Measurements from ENCODE around the gene AIPL1. TPM values are rescaled to one million over a fixed set of nuclear protein-coding genes. Genes with fewer than 3 reads are reported as not detected.

Gene AIPL1
- total and polyA plus RNA-seq, 2 donors (not counting 1 experiment from before 2014, with no cell fraction given): not detected

GRCh38 chr17:6420173-6420641, 14.7 kb downstream of the AIPL1 start:
- peaks cover 0 to 3% of the 10 kb centered on the region in 2 donors for H3K4me1 ChIP-seq (ENCODE audit: control insufficient read depth in 2 of 2, insufficient read depth in 2 of 2, low read length in 2 of 2)
- Mint-ChIP-seq H3K9me3 (ENCODE audit: insufficient read depth) (no peaks in the 10 kb centered on the region), H3K27me3 (peaks cover 20% of the 10 kb centered on the region), H3K27ac (no peak overlapping the region), H3K4me3 (no peak overlapping the region), H3K4me1 (peaks cover 4% of the 10 kb centered on the region)
- H3K9ac ChIP-seq (ENCODE audit: low read length): no peak overlapping the region
- H3K4me2 ChIP-seq (replicated peaks; ENCODE audit: low read depth, low read length, poor library complexity, severe bottlenecking): no peak overlapping the region
- 24% methylated on average over 13 of the region's 13 CpGs for WGBS (ENCODE audit: insufficient coverage)
- H3K27ac ChIP-seq (ENCODE audit: low read length in 2 of 2): no peak overlapping the region
- no peaks in the 10 kb centered on the region for H3K36me3 ChIP-seq (replicated peaks in 1 of 2; ENCODE audit: control extremely low read depth in 1 of 2, control insufficient read depth in 1 of 2, extremely low read depth in 1 of 2, insufficient read depth in 2 of 2, low read length in 1 of 2)
- no peak overlapping the region for H3K4me3 ChIP-seq (ENCODE audit: control extremely low read depth in 1 of 5, extremely low read depth in 1 of 5, insufficient read depth in 1 of 5, low read depth in 2 of 5, low read length in 4 of 5)
- ChIA-PET POLR2A (no interaction called here), CTCF (interaction anchor here (3.5 to 6.2 kb wide), 3 partner anchors 827 to 835 kb away, joined by 23 to 44 read pairs (median 41); partner anchors contain the start of gene NLRP1)
- no peak for DNase-seq
- H4K20me1 ChIP-seq (ENCODE audit: control insufficient read depth, insufficient read depth, low read length, poor library complexity, severe bottlenecking): no peaks in the 10 kb centered on the region
- TF ChIP-seq CTCF (IDR thresholded peaks at IDR 0.05): no peak
- no peak for TF ChIP-seq EZH2 (IDR thresholded peaks at IDR 0.05; ENCODE audit: borderline replicate concordance, insufficient read depth, low read depth, low read length, poor library complexity, severe bottlenecking)
- H3K79me2 ChIP-seq (ENCODE audit: control insufficient read depth, insufficient read depth, low read length): no peaks in the 10 kb centered on the region
- H3K9me3 ChIP-seq (ENCODE audit: control extremely low read depth in 1 of 3, control insufficient read depth in 2 of 3, insufficient read depth in 1 of 3, low read length in 2 of 3): peaks cover 0 to 2% (median 0%) of the 10 kb centered on the region in 3 donors
- peaks cover 0 to 4% (median 0%) of the 10 kb centered on the region in 4 experiments for H3K27me3 ChIP-seq (replicated peaks in 1 of 4; ENCODE audit: control extremely low read depth in 1 of 4, control insufficient read depth in 3 of 4, insufficient read depth in 4 of 4, low read length in 3 of 4)
- intact Hi-C loops (cut with micrococcal nuclease): no loop called here
- no peak overlapping the region for H2AFZ ChIP-seq (ENCODE audit: insufficient read depth, low read depth, low read length, poor library complexity, severe bottlenecking)
- ATAC-seq (ENCODE audit: low read depth): no peak

- Mint-ChIP-seq H3K27ac (no peak overlapping the region), H3K27me3 (peaks cover 8% of the 10 kb centered on the region), H3K4me3 (no peak overlapping the region), H3K9me3 (ENCODE audit: insufficient read depth) (no peaks in the 10 kb centered on the region), H3K4me1 (no peaks in the 10 kb centered on the region)
- intact Hi-C loops (cut with micrococcal nuclease): no loop called here
- DNase-seq (no peak), ATAC-seq (ENCODE audit: low read depth) (no peak)
- H3K4me3 ChIP-seq (ENCODE audit: control extremely low read depth in 1 of 5, extremely low read depth in 1 of 5, insufficient read depth in 1 of 5, low read depth in 2 of 5, low read length in 4 of 5): no peak overlapping the region
- H3K9ac ChIP-seq (ENCODE audit: low read length): no peak overlapping the region
- ChIA-PET CTCF (interaction anchor here (0.6 to 1.6 kb wide), 2 partner anchors 821 to 1939 kb away, joined by 3 read pairs; no protein-coding TSS in a partner anchor), POLR2A (no interaction called here)
- no peaks in the 10 kb centered on the region for H3K36me3 ChIP-seq (replicated peaks in 1 of 2; ENCODE audit: control extremely low read depth in 1 of 2, control insufficient read depth in 1 of 2, extremely low read depth in 1 of 2, insufficient read depth in 2 of 2, low read length in 1 of 2)
- H3K27ac ChIP-seq (ENCODE audit: low read length in 2 of 2): no peak overlapping the region
- H3K4me1 ChIP-seq (ENCODE audit: control insufficient read depth in 2 of 2, insufficient read depth in 2 of 2, low read length in 2 of 2): no peaks in the 10 kb centered on the region
- H3K27me3 ChIP-seq (replicated peaks in 1 of 4; ENCODE audit: control extremely low read depth in 1 of 4, control insufficient read depth in 3 of 4, insufficient read depth in 4 of 4, low read length in 3 of 4): peaks cover 0 to 4% (median 1%) of the 10 kb centered on the region in 4 experiments
- H3K9me3 ChIP-seq (ENCODE audit: control extremely low read depth in 1 of 3, control insufficient read depth in 2 of 3, insufficient read depth in 1 of 3, low read length in 2 of 3): peaks cover 0 to 7% (median 0%) of the 10 kb centered on the region in 3 donors
- no peak overlapping the region for H2AFZ ChIP-seq (ENCODE audit: insufficient read depth, low read depth, low read length, poor library complexity, severe bottlenecking)
- H3K4me2 ChIP-seq (replicated peaks; ENCODE audit: low read depth, low read length, poor library complexity, severe bottlenecking): no peak overlapping the region
- H3K79me2 ChIP-seq (ENCODE audit: control insufficient read depth, insufficient read depth, low read length): no peaks in the 10 kb centered on the region
- H4K20me1 ChIP-seq (ENCODE audit: control insufficient read depth, insufficient read depth, low read length, poor library complexity, severe bottlenecking): no peaks in the 10 kb centered on the region
- WGBS (ENCODE audit: insufficient coverage): 89% methylated on average over 8 of the region's 8 CpGs
- no peak for TF ChIP-seq CTCF (IDR thresholded peaks at IDR 0.05)
- TF ChIP-seq EZH2 (IDR thresholded peaks at IDR 0.05; ENCODE audit: borderline replicate concordance, insufficient read depth, low read depth, low read length, poor library complexity, severe bottlenecking): no peak
Observed at GRCh38 chr17:6415616-6416015, 19.3 kb downstream of the AIPL1 start.
